Right cardiac atrium (tissue), 5 donors: ENCODE data around the gene LTBP1. TPM values are rescaled to one million over a fixed set of nuclear protein-coding genes. Genes with fewer than 3 reads are reported as not detected.
A peak's percentile ranks its signal among the peaks of the same experiment; 100 is the strongest.

Experiments
- ATAC-seq, 2 donors: fragments of 200-7000 bp; cut with Tn5 transposase; one replicate each; pipeline versions ENCODE4 v1.8.0 to v1.9.1; 2020; ENCODE audit warnings: moderate library complexity in 2 of 2, mild to moderate bottlenecking in 1 of 2
- DNase-seq, 3 donors: peaks; one replicate each; pipeline ENCODE4 v3.0.0-alpha.2; 2020
- H3K27ac ChIP-seq: one replicate; pipeline ENCODE4 v1.5.1; 2013; ENCODE audit warnings: mild to moderate bottlenecking, low read length, control low read depth, moderate library complexity
- H3K27me3 ChIP-seq: one replicate; pipeline ENCODE4 v1.6.1; 2013; ENCODE audit not compliant: control insufficient read depth, insufficient read depth
- H3K4me1 ChIP-seq: one replicate; pipeline ENCODE4 v1.6.1; 2013; ENCODE audit warnings: low read length; ENCODE audit not compliant: control insufficient read depth, insufficient read depth
- H3K4me3 ChIP-seq: one replicate; pipeline ENCODE4 v1.5.1; 2013; ENCODE audit warnings: low read length, control low read depth
- H3K9me3 ChIP-seq: one replicate; pipeline ENCODE4 v1.6.1; 2013; ENCODE audit warnings: low read length; ENCODE audit not compliant: control insufficient read depth
- WGBS: extraction: QIAGEN DNeasy Blood & Tissue Kit; methylation state at CpG from one replicate; pipeline ENCODE4 v1.1.7; 2013; 5-methylcytosine and 5-hydroxymethylcytosine counted together
- intact Hi-C, 4 donors: fragments of 100-400 bp; cut with DNase I; formaldehyde crosslinking; loops; one replicate each; pipeline versions ENCODE4 v1.11.0 to v1.14.0; 2022 to 2023
- polyA plus RNA-seq: library from polyadenylated mRNA; stranded (reverse); fragments of 200-250 nt; gene quantifications from one replicate; pipeline ENCODE4 v1.2.3, GENCODE V29; 2013
- total RNA-seq, 4 donors: library from RNA; stranded (reverse); fragmentation: NEBNext Ultra II Directional; extraction: Animal tissue kit (Norgen Biotek cat#: 25700); gene quantifications; one replicate each; pipeline ENCODE4 v1.2.1, GENCODE V29; 2021
- donor health status: healthy with polysubstance abuse.
- donor health status: DM: no; HTN: yes; CAD: no.
- donor health status: DM: no; HTN: no; CAD: no.
- donor health status: DM: no; HTN: yes; CAD: no; lungs with severe emphysema.
- donor health status: DM: yes; HTN: yes; CAD: no.

Gene LTBP1
- total and polyA plus RNA-seq, 5 donors = 53.0 to 218 (median 113) TPM

- no peaks in the 10 kb centered on the region for H3K4me1 ChIP-seq
- H3K27me3 ChIP-seq = no peaks in the 10 kb centered on the region
- no peak overlapping the region for H3K27ac ChIP-seq
- intact Hi-C loops = no loop called here
- no peak for ATAC-seq
- H3K9me3 ChIP-seq = no peaks in the 10 kb centered on the region
- 89% methylated on average over 11 of the region's 11 CpGs for WGBS
- DNase-seq = no peak
- no peak overlapping the region for H3K4me3 ChIP-seq
These were observed 13.7 kb upstream of the LTBP1 start for GRCh38 chr2:32932825-32933755.

- no peak overlapping the region for H3K27ac ChIP-seq
- H3K4me3 ChIP-seq = no peak overlapping the region
- DNase-seq = no peak
- H3K9me3 ChIP-seq = no peaks in the 10 kb centered on the region
- ATAC-seq = no peak
- intact Hi-C loops = no loop called here
- no peaks in the 10 kb centered on the region for H3K27me3 ChIP-seq
- 94% methylated on average over 5 of the region's 5 CpGs for WGBS
- H3K4me1 ChIP-seq = no peaks in the 10 kb centered on the region
These were observed 13.0 kb upstream of the LTBP1 start for GRCh38 chr2:32933756-32934095.

- H3K4me1 ChIP-seq = no peaks in the 10 kb centered on the region
- WGBS = 52% methylated on average over 13 of the region's 13 CpGs
- H3K27ac ChIP-seq = no peak overlapping the region
- DNase-seq = no peak
- H3K27me3 ChIP-seq = no peaks in the 10 kb centered on the region
- H3K9me3 ChIP-seq = no peaks in the 10 kb centered on the region
- ATAC-seq = no peak
- intact Hi-C loops = no loop called here
- no peak overlapping the region for H3K4me3 ChIP-seq
These were observed 8.9 kb upstream of the LTBP1 start for GRCh38 chr2:32937602-32938448.

- no peaks in the 10 kb centered on the region for H3K9me3 ChIP-seq
- H3K27me3 ChIP-seq = no peaks in the 10 kb centered on the region
- H3K27ac ChIP-seq = no peak overlapping the region
- intact Hi-C loops = no loop called here
- H3K4me1 ChIP-seq = no peaks in the 10 kb centered on the region
- DNase-seq (no peak), ATAC-seq (no peak)
- H3K4me3 ChIP-seq = no peak overlapping the region
- 95% methylated on average over 3 of the region's 3 CpGs for WGBS
These were observed 7.8 kb upstream of the LTBP1 start for GRCh38 chr2:32938934-32939333.

GRCh38 chr2:32940316-32940997 lies 6.3 kb upstream of the LTBP1 start:
- DNase-seq (no peak), ATAC-seq (no peak)
- no peak overlapping the region for H3K27ac ChIP-seq
- H3K9me3 ChIP-seq = no peaks in the 10 kb centered on the region
- 91% methylated on average over 8 of the region's 8 CpGs for WGBS
- H3K4me1 ChIP-seq = no peaks in the 10 kb centered on the region
- H3K27me3 ChIP-seq = no peaks in the 10 kb centered on the region
- H3K4me3 ChIP-seq = no peak overlapping the region
- intact Hi-C loops = loop anchor here in 3 of 4 donors (10.0 kb wide), 3 partner anchors 84 to 166 kb away; no protein-coding TSS in a partner anchor

GRCh38 chr2:32941944-32942690 lies 4.6 kb upstream of the LTBP1 start:
- no peak for DNase-seq
- no peaks in the 10 kb centered on the region for H3K9me3 ChIP-seq
- H3K4me3 ChIP-seq = no peak overlapping the region
- H3K27ac ChIP-seq = no peak overlapping the region
- H3K4me1 ChIP-seq = no peaks in the 10 kb centered on the region
- WGBS = 79% methylated on average over 8 of the region's 8 CpGs
- H3K27me3 ChIP-seq = no peaks in the 10 kb centered on the region
- peak; percentile 7 to 32 for ATAC-seq
- intact Hi-C loops = loop anchor here in 3 of 4 donors (10.0 kb wide), 3 partner anchors 83 to 167 kb away; no protein-coding TSS in a partner anchor

- DNase-seq = no peak
- H3K4me3 ChIP-seq = no peak overlapping the region
- no peak overlapping the region for H3K27ac ChIP-seq
- no peaks in the 10 kb centered on the region for H3K27me3 ChIP-seq
- intact Hi-C loops = loop anchor here in 3 of 4 donors (10.0 kb wide), 3 partner anchors 82 to 168 kb away; no protein-coding TSS in a partner anchor
- no peaks in the 10 kb centered on the region for H3K4me1 ChIP-seq
- WGBS = 91% methylated on average over 4 of the region's 4 CpGs
- H3K9me3 ChIP-seq = no peaks in the 10 kb centered on the region
- ATAC-seq = no peak
These were observed 3.8 kb upstream of the LTBP1 start for GRCh38 chr2:32942793-32943485.

- WGBS = 98% methylated on average over 2 of the region's 2 CpGs
These were observed 1.5 kb upstream of the LTBP1 start for GRCh38 chr2:32945286-32945685.

GRCh38 chr2:32947076-32947483 lies 327 bp downstream of the LTBP1 start:
- Histone ChIP-seq H3K4me1 (no peaks in the 10 kb centered on the region), H3K4me3 (peak overlapping the region; percentile 94), H3K27ac (peak overlapping the region; percentile 70), H3K27me3 (no peaks in the 10 kb centered on the region), H3K9me3 (no peaks in the 10 kb centered on the region)
- WGBS = 1% methylated on average over 52 of the region's 52 CpGs
- DNase-seq (peak; percentile 24 to 68 (median 61)), ATAC-seq (peak in 1 of 2 donors; percentile 27)
- intact Hi-C loops = loop anchor here (2.0 to 10.0 kb wide), 6 partner anchors 78 to 175 kb away; no protein-coding TSS in a partner anchor

More at GRCh38 chr2:32945286-32945685, 1.5 kb upstream of the LTBP1 start:
- no peaks in the 10 kb centered on the region for H3K9me3 ChIP-seq
- H3K4me1 ChIP-seq = no peaks in the 10 kb centered on the region
- no peak overlapping the region for H3K4me3 ChIP-seq
- ATAC-seq (no peak), DNase-seq (no peak)
- H3K27me3 ChIP-seq = no peaks in the 10 kb centered on the region
- intact Hi-C loops = loop anchor here (5.0 to 10.0 kb wide), 5 partner anchors 80 to 173 kb away; no protein-coding TSS in a partner anchor
- no peak overlapping the region for H3K27ac ChIP-seq
